ENCODE data around the gene PHF19.

- TF ChIP-seq CTCF (IDR thresholded peaks at IDR 0.05) (no peak), POLR2A (IDR thresholded peaks at IDR 0.05) (no peak)
Observed at GRCh38 chr9:120854596-120855327, 22.2 kb downstream of the PHF19 start.
